ENCODE measurements around the gene GCLC.
"Not testable (repeated sequence)": the region's sequence is repeated elsewhere in the genome, so short reads cannot be mapped to it uniquely, and the experiment has no call there.

The GCLC gene

GRCh38 chr6:53573299-53573698 lies 28.4 kb upstream of the GCLC start:
- Mint-ChIP-seq H3K4me3 (no peak overlapping the region), H3K36me3 (no peaks in the 10 kb centered on the region), H3K27ac (no peak overlapping the region), H3K9me3 (no peaks in the 10 kb centered on the region), H3K4me1 (peaks cover 4% of the 10 kb centered on the region), H3K27me3 (peaks cover 2% of the 10 kb centered on the region)
- DNase-seq (ENCODE audit: low spot score in 2 of 2) (no peak), ATAC-seq (ENCODE audit: low read depth) (no peak)

- not testable (repeated sequence) for DNase-seq (ENCODE audit: low spot score in 2 of 2); H3K27ac Mint-ChIP-seq; H3K9me3 Mint-ChIP-seq; H3K27me3 Mint-ChIP-seq; H3K4me1 Mint-ChIP-seq; ATAC-seq (ENCODE audit: low read depth); H3K4me3 Mint-ChIP-seq; H3K36me3 Mint-ChIP-seq
Measured at GRCh38 chr6:53572379-53572778, 27.5 kb upstream of the GCLC start.

- no peak overlapping the region for H3K4me3 Mint-ChIP-seq
- DNase-seq (ENCODE audit: low spot score in 2 of 2) (no peak), ATAC-seq (ENCODE audit: low read depth) (no peak)
- H3K36me3 Mint-ChIP-seq = no peaks in the 10 kb centered on the region
- no peaks in the 10 kb centered on the region for H3K9me3 Mint-ChIP-seq
- no peaks in the 10 kb centered on the region for H3K4me1 Mint-ChIP-seq
- no peak overlapping the region for H3K27ac Mint-ChIP-seq
- peaks cover 3% of the 10 kb centered on the region for H3K27me3 Mint-ChIP-seq
Measured at GRCh38 chr6:53568776-53569616, 24.1 kb upstream of the GCLC start.

- Mint-ChIP-seq H3K4me3 (no peak overlapping the region), H3K27ac (no peak overlapping the region), H3K4me1 (no peaks in the 10 kb centered on the region), H3K27me3 (peaks cover 3% of the 10 kb centered on the region), H3K36me3 (no peaks in the 10 kb centered on the region), H3K9me3 (no peaks in the 10 kb centered on the region)
- no peak for ATAC-seq (ENCODE audit: low read depth)
- no peak for DNase-seq (ENCODE audit: low spot score in 2 of 2)
Measured at GRCh38 chr6:53567701-53568100, 22.8 kb upstream of the GCLC start.

DNA sequence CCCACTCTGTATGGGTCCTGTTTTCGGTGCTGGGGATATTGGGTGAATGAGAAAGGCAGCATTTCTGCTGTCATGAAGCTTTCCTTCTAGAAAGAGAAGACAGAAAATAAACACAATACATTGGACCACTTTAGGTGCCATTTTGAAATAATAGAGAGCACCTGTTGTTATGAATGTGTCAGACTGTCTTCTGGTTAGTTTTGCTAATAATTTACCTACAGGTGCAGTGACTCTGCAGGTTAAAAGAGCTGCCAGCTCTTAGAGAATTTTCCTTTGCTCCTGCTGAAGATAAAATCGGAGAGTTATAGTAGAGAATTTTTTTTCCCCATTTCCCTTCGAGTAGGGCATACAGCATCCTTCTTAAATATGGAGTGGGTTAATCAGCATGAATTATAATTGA lies 21.9 kb upstream of the GCLC start:
- H3K27ac Mint-ChIP-seq = no peak overlapping the region
- no peaks in the 10 kb centered on the region for H3K9me3 Mint-ChIP-seq
- ATAC-seq (ENCODE audit: low read depth) (no peak), DNase-seq (ENCODE audit: low spot score in 2 of 2) (no peak)
- H3K4me3 Mint-ChIP-seq = no peak overlapping the region
- H3K4me1 Mint-ChIP-seq = no peaks in the 10 kb centered on the region
- H3K36me3 Mint-ChIP-seq = no peaks in the 10 kb centered on the region
- H3K27me3 Mint-ChIP-seq = peaks cover 3% of the 10 kb centered on the region

DNA sequence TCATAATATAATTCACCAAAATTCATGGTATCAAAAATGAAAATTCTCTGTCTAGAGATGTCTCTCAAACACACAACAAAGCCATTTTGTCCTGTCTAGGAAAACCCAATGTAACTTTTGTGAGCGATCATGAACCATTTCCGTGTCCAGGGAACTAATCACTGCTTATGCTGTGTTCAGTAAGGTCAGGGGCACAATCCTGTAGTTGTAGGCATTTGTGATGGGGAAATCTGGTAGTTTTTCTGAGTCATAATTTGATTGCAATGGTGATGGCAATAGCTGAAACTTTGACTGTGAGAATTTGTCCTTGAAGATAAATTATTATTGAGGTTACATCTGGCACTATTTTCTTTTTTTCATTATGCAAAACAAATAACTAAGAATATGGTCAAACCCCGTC lies 21.0 kb upstream of the GCLC start:
- H3K4me3 Mint-ChIP-seq = no peak overlapping the region
- peaks cover 3% of the 10 kb centered on the region for H3K27me3 Mint-ChIP-seq
- no peaks in the 10 kb centered on the region for H3K4me1 Mint-ChIP-seq
- H3K27ac Mint-ChIP-seq = no peak overlapping the region
- H3K36me3 Mint-ChIP-seq = peaks cover 1% of the 10 kb centered on the region
- ATAC-seq (ENCODE audit: low read depth) = no peak
- no peak for DNase-seq (ENCODE audit: low spot score in 2 of 2)
- H3K9me3 Mint-ChIP-seq = no peaks in the 10 kb centered on the region

DNA sequence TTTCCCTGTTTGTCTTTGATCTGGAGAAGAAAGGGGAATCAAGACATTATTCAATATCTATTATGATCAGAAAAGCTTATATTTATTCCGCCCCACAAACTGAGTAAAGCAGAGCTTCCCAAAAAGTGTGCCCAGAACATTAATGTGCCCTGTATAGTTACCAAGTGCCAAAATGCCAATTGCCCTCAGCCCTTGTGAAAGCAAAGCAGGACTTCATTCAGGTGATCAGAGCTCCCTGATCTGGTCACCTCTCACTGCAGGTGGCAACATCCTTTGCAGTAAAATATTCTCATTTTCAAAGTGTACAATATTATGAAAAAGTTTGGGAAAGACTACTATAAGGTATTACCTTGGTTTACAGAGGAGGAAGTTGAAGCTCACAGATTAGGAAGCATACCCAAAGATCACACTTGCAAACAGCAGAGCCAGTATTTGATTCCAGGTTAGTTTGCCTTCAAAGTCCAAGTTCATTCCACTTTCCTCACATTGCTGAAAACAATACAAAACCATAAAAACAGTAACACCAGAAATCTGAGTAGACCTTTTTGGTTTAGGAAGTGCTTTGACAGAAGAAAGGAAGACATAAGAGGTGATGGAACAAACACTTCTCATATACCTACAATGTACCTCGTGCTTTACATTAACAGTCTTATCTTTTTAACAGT lies 19.6 kb upstream of the GCLC start:
- ATAC-seq (ENCODE audit: low read depth) (no peak), DNase-seq (ENCODE audit: low spot score in 2 of 2) (no peak)
- Mint-ChIP-seq H3K9me3 (peaks cover 1% of the 10 kb centered on the region), H3K27ac (no peak overlapping the region), H3K36me3 (peaks cover 3% of the 10 kb centered on the region), H3K27me3 (peaks cover 2% of the 10 kb centered on the region), H3K4me3 (no peak overlapping the region), H3K4me1 (no peaks in the 10 kb centered on the region)

GRCh38 chr6:53556986-53557715 lies 12.2 kb upstream of the GCLC start:
- ATAC-seq (ENCODE audit: low read depth) = no peak
- DNase-seq (ENCODE audit: low spot score in 2 of 2) = no peak
- no peak overlapping the region for H3K27ac Mint-ChIP-seq
- no peaks in the 10 kb centered on the region for H3K27me3 Mint-ChIP-seq
- H3K4me3 Mint-ChIP-seq = no peak overlapping the region
- H3K9me3 Mint-ChIP-seq = peaks cover 4% of the 10 kb centered on the region
- H3K36me3 Mint-ChIP-seq = peaks cover 3% of the 10 kb centered on the region
- H3K4me1 Mint-ChIP-seq = no peaks in the 10 kb centered on the region

- not testable (repeated sequence) for H3K36me3 Mint-ChIP-seq; H3K4me3 Mint-ChIP-seq; ATAC-seq (ENCODE audit: low read depth); H3K27me3 Mint-ChIP-seq; H3K9me3 Mint-ChIP-seq; H3K4me1 Mint-ChIP-seq; H3K27ac Mint-ChIP-seq; DNase-seq (ENCODE audit: low spot score in 2 of 2)
Measured at GRCh38 chr6:53553600-53553999, 8.7 kb upstream of the GCLC start.

DNA sequence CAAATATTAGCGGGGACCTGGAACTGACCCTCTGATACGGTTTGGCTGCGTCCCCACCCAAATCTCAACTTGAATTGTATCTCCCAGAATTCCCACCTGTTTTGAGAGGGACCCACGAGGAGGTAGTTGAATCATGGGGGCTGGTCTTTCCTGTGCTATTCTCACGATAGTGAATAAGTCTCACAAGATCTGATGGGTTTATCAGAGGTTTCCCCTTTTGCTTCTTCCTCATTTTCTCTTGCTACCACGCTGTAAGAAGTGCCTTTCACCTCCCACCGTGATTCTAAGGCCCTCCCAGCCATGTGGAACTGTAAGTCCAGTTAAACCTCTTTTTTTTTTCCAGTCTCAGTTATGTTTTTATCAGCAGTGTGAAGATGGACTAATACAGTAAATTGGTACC lies 6.8 kb upstream of the GCLC start:
- not testable (repeated sequence) for H3K4me1 Mint-ChIP-seq; H3K4me3 Mint-ChIP-seq; H3K36me3 Mint-ChIP-seq; H3K9me3 Mint-ChIP-seq; H3K27me3 Mint-ChIP-seq; ATAC-seq (ENCODE audit: low read depth)
- DNase-seq (ENCODE audit: low spot score in 2 of 2) = peak in 1 of 2 donors; percentile 18
- peak overlapping the region; percentile 58 for H3K27ac Mint-ChIP-seq

GRCh38 chr6:53547811-53548496 lies 3.1 kb upstream of the GCLC start:
- peak; percentile 82 for ATAC-seq (ENCODE audit: low read depth)
- peak overlapping the region; percentile 93 for H3K4me3 Mint-ChIP-seq
- DNase-seq (ENCODE audit: low spot score in 2 of 2) = peak; percentile 88 to 89

GRCh38 chr6:53547166-53547810 lies 2.4 kb upstream of the GCLC start:
- ATAC-seq (ENCODE audit: low read depth) (peak; percentile 5), DNase-seq (ENCODE audit: low spot score in 2 of 2) (no peak)
- Mint-ChIP-seq H3K9me3 (no peaks in the 10 kb centered on the region), H3K27me3 (no peaks in the 10 kb centered on the region), H3K36me3 (no peaks in the 10 kb centered on the region), H3K4me1 (peaks cover 33% of the 10 kb centered on the region), H3K4me3 (peak overlapping the region; percentile 93), H3K27ac (peak overlapping the region; percentile 79)

More at GRCh38 chr6:53547811-53548496, 3.1 kb upstream of the GCLC start:
- Mint-ChIP-seq H3K27ac (peak overlapping the region; percentile 79), H3K36me3 (no peaks in the 10 kb centered on the region), H3K27me3 (no peaks in the 10 kb centered on the region), H3K9me3 (no peaks in the 10 kb centered on the region), H3K4me1 (peaks cover 32% of the 10 kb centered on the region)

- ATAC-seq (ENCODE audit: low read depth) (no peak), DNase-seq (ENCODE audit: low spot score in 2 of 2) (no peak)
- no peaks in the 10 kb centered on the region for H3K36me3 Mint-ChIP-seq
- H3K4me1 Mint-ChIP-seq = peaks cover 31% of the 10 kb centered on the region
- H3K27me3 Mint-ChIP-seq = no peaks in the 10 kb centered on the region
- peak overlapping the region; percentile 9 for H3K4me3 Mint-ChIP-seq
- H3K9me3 Mint-ChIP-seq = no peaks in the 10 kb centered on the region
- H3K27ac Mint-ChIP-seq = no peak overlapping the region
Measured at GRCh38 chr6:53546281-53546680, 1.4 kb upstream of the GCLC start.
